ENCODE data around the gene P2RY8.
"Not testable (repeated sequence)": the region's sequence is repeated elsewhere in the genome, so short reads cannot be mapped to it uniquely, and the experiment has no call there.

P2RY8 gene

DNA sequence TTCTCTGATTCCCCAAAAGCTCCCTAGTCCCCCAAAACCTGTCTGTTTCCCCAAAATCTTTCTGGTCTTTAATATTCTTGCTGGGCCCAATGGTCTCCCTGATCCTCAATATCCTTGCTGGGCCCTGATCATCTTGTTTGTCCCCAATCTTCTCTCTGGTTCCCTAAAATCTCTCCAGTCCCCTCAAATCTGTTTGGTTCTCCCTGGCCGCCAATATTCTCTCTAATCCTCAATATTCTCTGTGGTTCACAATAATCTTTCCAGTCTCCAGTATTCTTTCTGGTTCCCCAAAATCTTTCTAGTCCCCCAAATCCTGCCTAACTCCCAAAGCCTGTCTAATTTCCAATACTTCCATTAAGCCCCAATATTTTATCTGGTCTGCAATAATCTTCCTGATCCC lies 18.5 kb downstream of the P2RY8 start:
- DNase-seq = no peak

- DNase-seq = no peak
These were observed 20.3 kb downstream of the P2RY8 start for GRCh38 chrX:1516596-1517104.

DNA sequence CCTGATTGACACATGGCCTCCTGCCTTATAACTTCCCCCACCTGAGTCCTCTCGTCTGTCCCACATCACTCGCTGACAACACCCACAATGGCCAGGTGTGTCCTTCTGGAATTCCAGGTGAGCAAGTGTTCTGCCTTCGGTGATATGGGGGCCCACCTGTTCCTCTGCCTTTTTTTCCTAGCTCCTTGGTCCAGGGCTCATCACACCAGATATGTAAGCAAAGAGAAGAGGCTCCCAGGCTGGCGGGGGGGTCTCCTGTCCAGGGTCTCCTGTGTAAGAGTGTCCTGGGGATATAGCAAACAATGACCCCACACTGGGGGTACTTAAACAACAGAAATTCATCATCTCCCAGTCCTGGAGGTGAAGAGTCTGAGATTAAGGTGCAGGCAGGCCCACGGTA lies 25.2 kb downstream of the P2RY8 start:
- no peak for DNase-seq

GRCh38 chrX:1511150-1511549 lies 25.8 kb downstream of the P2RY8 start:
- DNase-seq = no peak

GRCh38 chrX:1507511-1508463 lies 29.2 kb downstream of the P2RY8 start:
- DNase-seq = no peak

- DNase-seq = no peak
These were observed 30.1 kb downstream of the P2RY8 start for GRCh38 chrX:1506916-1507315.

- no peak for DNase-seq
These were observed 34.1 kb downstream of the P2RY8 start for GRCh38 chrX:1502853-1503252.

- DNase-seq = no peak
These were observed 34.7 kb downstream of the P2RY8 start for GRCh38 chrX:1502241-1502640.

DNA sequence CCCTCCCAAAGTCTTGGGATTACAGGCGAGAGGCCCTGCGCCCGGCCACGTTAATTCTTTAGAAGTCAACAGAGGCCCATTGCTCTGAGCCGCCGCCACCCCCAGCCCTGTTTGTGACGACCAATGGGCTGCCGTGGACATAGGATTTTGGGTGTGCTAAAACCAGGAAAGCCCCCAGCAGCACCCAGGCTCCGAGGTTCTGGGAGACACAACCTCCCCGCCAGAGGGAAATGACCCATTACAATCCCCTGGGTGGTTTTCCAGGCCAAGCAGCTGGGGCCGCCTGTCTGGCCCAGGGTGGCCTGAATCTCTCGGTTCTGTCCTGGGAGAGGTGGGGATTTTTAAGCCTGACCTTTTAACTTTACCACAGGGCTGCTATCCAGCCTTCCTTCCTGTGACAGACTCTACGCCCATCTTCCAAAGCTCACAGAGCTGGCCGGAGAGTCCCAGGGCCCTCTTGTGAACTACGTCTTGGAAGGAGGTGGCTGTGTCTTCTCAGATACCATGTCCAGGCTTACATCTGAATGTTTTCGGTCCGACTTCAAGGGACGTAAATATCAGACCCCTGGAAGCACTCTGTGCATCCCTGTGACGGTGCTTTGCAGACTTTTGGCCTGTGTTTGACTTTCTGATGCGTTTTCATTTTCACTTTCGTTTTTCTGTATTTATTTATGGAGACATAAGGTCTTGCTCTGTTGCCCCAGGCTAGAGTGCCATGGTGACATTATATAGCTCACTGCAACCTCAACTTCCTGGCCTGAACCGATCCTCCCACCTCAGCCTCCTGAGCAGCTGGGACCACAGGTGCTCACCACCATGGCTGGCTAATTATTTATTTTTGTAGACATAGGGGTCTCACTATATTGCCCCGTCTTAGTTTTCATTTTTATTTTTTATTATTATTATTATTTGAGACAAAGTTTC lies 36.0 kb downstream of the P2RY8 start:
- no peak for DNase-seq

DNA sequence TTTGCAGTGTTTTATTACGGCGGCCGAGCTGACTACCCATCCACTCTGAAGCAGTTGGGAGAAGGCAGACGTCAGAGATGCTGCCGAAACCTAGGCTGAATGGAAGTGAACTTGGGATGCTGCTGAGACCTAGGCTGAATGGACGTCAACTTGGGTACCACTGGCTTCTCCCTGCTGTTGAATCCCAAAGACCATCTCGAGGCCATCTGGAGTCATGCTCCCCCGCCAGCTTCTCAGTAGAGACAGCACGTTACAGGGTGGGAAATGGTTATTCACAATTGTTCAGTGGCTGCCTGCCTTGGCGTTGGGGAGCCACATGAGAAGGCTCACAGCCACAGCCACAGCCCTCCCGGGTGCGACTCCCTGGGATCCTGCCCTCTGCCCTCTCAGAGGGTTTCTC lies 40.9 kb downstream of the P2RY8 start:
- no peak for DNase-seq

GRCh38 chrX:1493877-1494510 lies 43.0 kb downstream of the P2RY8 start:
- DNase-seq = no peak

DNA sequence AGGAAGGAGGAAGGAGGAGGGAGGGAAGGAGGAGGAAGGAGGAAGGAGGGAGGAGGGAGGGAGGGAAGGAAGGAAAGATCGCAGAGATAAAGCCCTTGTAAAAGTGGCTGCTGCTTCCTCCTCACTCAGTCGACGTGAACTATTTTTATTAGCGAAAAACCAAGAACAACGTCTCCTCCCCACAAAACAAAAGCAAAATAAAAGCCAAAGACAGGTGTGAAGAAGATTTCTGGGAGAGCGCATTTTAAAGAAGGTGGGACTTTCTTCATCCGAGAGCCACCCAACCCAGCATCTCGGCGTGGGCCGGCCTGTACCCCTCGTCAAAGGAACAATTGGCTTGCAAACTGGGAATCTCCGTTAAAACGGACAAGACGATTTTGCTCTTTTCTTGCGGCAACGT lies 43.6 kb downstream of the P2RY8 start:
- no peak for DNase-seq

- DNase-seq = no peak
These were observed 44.5 kb downstream of the P2RY8 start for GRCh38 chrX:1492421-1493012.

GRCh38 chrX:1491851-1492349 lies 45.1 kb downstream of the P2RY8 start:
- peak; percentile 21 for DNase-seq

DNA sequence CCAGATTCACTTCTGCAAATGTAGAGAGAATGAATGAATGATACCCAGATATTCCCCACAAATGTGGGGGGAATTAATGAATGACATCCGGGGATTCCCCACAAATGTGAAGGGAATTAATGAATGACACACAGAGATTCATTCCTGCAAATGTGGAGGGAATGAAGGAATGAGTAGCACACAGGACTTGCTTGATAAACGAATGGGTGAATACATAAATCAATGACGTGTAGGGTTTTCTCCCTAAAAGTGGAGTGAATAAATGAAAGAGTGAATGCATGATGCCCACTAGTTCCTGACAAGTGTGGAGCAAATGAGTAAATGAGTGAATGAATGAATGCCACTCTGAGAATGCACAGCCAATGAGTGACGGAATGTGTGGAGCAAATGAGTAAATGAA lies 45.7 kb downstream of the P2RY8 start:
- DNase-seq = not testable (repeated sequence)

- DNase-seq = not testable (repeated sequence)
These were observed 46.3 kb downstream of the P2RY8 start for GRCh38 chrX:1490723-1491122.

DNA sequence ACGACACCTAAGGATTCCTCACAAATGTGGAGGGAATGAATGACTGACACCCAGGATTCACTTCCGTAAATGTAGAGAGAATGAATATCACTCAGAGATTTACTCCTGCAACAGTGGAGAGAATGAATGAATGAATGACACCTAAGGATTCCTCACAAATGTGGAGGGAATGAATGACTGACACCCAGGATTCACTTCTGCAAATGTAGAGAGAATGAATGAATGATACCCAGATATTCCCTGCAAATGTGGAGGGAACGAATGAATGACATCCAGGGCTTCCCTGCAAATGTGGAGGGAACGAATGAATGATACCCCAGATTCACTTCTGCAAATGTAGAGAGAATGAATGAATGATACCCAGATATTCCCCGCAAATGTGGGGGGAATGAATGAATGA lies 47.6 kb downstream of the P2RY8 start:
- DNase-seq = not testable (repeated sequence)

DNA sequence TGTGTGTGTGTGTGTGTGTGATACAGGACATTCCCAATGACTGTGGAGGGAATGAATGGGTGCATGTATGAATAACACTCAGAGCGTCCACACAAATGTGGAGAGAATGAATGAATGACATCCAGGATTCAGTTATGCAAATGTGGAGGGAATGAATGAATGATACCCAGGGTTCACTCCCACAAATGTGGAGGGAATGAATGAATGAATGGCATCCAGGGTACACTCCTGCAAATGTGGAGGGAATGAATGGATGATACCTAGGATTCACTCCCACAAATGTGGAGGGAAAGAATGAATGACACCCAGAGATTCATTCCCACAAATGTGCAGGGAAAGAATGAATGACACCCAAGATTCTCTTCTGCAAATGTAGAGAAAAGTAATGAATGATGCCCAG lies 48.2 kb downstream of the P2RY8 start:
- DNase-seq = no peak

DNA sequence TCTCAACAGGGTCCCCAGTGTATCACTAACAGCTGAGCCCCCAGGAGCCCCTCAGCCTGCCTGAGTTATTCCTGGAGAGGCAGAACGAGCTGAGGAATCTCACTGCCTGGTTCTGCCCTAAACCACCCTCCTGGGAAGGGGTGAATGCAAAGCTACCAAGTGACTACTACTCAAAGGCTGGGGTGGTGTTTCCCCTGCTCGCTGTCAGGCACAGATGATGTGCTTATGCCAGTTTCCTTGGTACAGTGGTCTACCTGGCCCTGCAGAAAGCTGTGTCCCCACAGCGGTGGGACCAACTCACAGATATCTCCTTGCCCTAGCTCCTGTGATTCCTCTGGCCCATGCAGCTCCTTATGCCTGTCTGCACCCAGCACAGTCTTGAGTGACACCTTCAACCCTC lies 48.8 kb downstream of the P2RY8 start:
- DNase-seq = no peak

- DNase-seq = no peak
These were observed 49.6 kb downstream of the P2RY8 start for GRCh38 chrX:1487401-1487800.

GRCh38 chrX:1486749-1487361 lies 50.1 kb downstream of the P2RY8 start:
- DNase-seq = no peak

DNA sequence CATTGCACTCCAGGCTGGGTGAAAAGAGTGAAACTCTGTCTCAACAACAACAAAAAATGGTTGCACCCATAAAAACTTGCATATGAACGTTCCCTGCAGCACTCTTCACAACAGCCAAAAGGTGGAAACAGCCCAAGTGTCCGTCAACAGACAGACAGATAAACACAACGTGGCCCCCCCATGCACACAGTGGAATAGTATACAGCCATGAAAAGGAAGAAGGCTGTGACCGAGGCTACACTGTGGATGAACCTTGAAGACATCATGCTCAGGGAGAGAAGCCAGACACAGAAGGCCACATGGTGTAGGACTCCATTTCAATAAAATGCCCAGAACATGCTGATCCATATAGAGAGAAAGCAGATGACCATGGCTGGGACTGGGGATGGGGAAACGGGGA lies 50.8 kb downstream of the P2RY8 start:
- DNase-seq = no peak
